SH-SY5Y (cell line): ENCODE data around the gene SERINC5.

Experiments
- GATA2 ChIP-seq: IDR thresholded peaks from 2 replicates; pipeline ENCODE4 v1.6.1; 2011; ENCODE audit warnings: mild to moderate bottlenecking, low read depth, low read length
- GATA3 ChIP-seq: IDR thresholded peaks from 2 replicates; pipeline ENCODE4 v1.6.1; 2011; ENCODE audit warnings: low read depth, mild to moderate bottlenecking, low read length, moderate library complexity

SERINC5 gene

GRCh38 chr5:80184235-80185023 is 71.4 kb downstream of the SERINC5 start:
- TF ChIP-seq GATA3, result no peak
- no peak for TF ChIP-seq GATA2

DNA sequence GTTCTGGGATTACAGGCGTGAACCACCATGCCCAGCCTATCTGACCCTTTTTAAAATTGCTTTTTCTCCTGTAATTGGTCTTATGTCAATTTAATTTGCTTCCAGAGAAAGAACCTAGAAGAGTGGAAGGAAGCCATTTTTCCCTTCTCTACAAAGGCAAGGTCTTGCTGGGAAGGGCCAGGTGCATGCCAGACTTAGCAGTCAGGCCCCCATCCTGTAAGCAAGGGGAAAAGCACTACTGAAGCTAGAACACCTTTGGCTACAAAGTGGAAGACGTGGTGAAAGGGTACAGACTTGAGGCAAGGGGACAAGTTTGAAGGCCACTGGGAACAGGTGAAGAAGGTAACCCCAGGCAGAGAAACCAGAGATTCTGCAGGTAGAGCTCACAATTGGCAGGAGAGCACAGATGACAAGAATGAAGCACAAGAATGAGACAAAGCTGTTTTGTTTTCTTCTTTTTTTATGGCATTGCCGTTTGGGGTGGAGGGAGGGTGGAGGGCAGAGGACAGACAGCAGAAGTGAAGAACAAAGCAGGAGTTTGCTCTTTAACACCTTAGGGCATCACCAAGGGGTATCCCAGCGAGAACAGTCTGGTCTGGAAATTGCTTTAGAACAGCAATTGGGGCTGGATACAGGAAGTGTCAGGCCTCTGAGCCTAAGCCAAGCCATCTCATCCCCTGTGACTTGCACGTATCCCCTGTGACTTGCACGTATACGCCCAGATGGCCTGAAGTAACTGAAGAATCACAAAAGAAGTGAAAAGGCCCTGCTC is 72.9 kb downstream of the SERINC5 start:
- TF ChIP-seq GATA3, result no peak
- no peak for TF ChIP-seq GATA2

DNA sequence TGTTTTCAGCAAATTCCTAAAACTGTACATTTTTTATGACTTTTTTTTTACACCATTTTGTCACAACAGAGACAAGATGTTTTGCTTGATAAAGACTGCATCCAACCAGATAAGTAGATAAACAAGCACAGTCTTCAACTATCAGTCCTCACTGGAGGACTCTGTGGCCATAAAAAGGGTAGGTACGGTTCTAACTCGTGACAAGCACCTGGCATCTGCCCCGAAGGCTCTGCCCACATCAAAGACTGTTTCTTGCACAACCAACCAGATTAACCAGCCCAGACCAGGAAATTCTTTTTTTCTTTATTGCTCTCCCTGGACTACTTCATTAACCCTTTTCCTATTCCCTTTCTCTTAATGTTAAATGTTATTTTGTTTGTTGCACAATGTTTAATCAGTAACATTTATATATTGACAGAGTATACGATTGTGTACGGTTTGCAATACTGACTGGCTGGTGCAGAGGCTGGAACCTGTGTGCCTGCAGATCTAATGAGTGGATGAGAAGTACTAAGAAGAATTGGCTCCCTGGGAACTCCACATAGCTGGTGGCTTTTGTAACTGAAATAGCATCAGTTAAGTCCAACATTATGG is 74.1 kb downstream of the SERINC5 start:
- no peak for TF ChIP-seq GATA2
- no peak for TF ChIP-seq GATA3

DNA sequence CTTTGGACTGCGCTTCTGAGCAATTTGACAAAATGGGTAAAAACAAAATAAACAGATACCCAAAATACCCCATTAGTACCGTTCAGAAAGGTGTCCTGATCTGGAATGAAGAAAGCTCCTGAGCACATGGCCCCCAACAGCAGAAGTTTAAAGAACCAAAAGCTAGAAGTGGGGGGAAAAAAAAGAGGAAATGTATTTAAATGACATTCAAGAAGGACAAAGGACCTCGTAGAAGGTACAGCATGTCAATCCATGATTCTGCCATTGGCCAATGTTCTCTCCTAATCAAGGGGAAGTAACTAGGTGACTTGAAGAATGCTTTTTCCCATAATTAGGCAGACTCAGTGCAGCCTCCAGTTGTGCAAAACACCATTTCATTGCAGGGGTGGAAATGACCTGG is 78.6 kb downstream of the SERINC5 start:
- no peak for TF ChIP-seq GATA2
- TF ChIP-seq GATA3, result no peak

- TF ChIP-seq GATA2, result no peak
- no peak for TF ChIP-seq GATA3
These were observed 80.5 kb downstream of the SERINC5 start for GRCh38 chr5:80175337-80175736.

- TF ChIP-seq GATA2, result no peak
- no peak for TF ChIP-seq GATA3
These were observed 81.1 kb downstream of the SERINC5 start for GRCh38 chr5:80174790-80175189.

DNA sequence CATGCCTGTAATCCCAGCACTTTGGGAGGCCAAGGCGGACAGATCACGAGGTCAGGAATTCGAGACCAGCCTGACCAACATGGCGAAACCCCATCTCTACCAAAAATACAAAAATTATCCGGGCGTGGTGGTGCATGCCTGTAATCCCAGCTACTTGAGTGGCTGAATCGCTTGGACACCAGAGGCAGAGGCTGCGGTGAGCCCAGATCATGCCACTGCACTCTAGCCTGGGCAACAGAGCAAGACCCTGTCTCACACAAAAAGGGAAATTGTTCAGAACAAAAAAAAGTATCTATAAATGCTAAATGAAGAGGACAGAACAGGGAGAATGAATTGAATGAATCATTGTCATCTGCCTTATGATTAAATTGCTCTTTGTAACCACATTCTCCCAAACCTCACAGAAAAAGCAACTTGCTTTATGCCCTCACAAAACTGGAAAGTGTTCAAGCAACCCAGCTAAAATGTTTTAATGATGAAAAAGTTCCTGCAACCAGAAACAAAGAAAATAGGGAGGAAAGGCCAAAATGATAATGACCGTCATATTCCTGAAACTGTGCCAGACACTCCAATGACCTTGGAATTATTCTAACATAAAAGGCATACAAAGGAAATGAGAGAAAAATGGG is 83.7 kb downstream of the SERINC5 start:
- TF ChIP-seq GATA3 (no peak), GATA2 (no peak)

GRCh38 chr5:80170117-80170535 is 85.7 kb downstream of the SERINC5 start:
- TF ChIP-seq GATA3 (peak; percentile 51; the same call in 1 of the 2 replicates), GATA2 (no peak; the same call in none of the 2 replicates)

- TF ChIP-seq GATA2 (no peak), GATA3 (no peak)
These were observed 87.3 kb downstream of the SERINC5 start for GRCh38 chr5:80168388-80169028.

DNA sequence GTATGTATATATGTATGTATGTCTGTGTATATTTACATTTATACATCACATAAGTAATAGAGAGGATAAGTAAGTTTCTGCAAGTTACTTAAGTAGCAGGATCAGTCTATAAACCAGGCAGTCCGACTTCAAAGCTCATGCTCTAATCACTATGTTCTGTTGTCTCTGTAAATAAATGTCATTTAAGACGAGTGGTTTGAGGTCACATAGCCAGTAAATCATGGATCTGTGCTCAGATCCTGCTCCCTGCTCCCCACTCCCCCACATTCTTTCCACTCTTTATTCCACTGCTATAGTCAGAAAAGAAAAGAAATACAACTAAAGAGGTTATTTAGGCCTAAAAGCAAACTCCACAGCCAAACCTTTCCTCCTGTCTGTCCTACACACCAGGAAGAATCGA is 90.4 kb downstream of the SERINC5 start:
- TF ChIP-seq GATA2, result no peak
- TF ChIP-seq GATA3, result no peak

- TF ChIP-seq GATA3 (no peak), GATA2 (no peak)
These were observed 94.7 kb downstream of the SERINC5 start for GRCh38 chr5:80161165-80161564.

- TF ChIP-seq GATA3 (no peak), GATA2 (no peak)
These were observed 95.6 kb downstream of the SERINC5 start for GRCh38 chr5:80160242-80160641.

DNA sequence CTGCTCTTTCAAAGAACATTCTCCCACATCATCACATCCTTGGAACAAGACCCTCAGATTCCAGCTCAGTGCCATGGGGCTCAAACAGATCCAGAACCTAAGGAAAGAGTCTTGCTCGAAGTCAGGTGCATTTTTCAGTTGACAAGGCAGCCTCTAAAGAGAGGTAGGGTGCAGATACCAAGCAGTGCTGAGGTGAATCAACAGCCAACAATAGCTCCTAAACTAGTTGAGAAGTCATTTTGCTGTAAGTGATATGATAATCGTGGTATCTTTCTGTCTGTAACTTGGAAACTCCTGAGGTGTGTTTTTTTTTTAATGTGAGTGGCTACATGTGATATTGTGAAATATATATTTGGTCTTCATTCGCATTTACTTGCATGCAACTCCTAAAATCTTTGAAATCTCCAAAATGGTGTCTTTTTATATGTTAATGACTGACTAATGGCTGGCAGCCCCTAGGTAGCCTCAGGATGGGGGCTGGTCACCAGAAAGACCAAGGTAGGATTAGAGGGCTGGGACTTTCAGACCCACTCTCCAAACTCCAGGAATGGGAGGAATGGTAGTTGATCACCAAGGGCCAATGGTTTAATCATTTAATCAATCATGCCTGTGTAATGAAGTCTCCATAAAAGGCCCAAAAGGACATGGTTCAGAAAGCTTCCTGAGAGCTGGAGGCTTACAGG is 96.6 kb downstream of the SERINC5 start:
- TF ChIP-seq GATA2 (no peak), GATA3 (no peak)
